Muscle of back (tissue), 11 donors: ENCODE results near the gene MED12L. TPM values are rescaled to one million over a fixed set of nuclear protein-coding genes. Genes with fewer than 3 reads are reported as not detected.
"Not testable (repeated sequence)": the region's sequence is repeated elsewhere in the genome, so short reads cannot be mapped to it uniquely, and the experiment has no call there.

Experiments
- DNase-seq, 3 donors: peaks; one replicate each; pipeline versions ENCODE4 v3.0.0 to v3.0.0-alpha.2; 2013
- polyA plus RNA-seq, 10 donors: library from polyadenylated mRNA; unstranded; fragments of 120-200 nt; gene quantifications; one replicate each; pipeline ENCODE4 v1.2.1, GENCODE V29; 2013; ENCODE audit not compliant: insufficient read length in 10 of 10

MED12L gene
- polyA plus RNA-seq, 10 donors, result 6.4 to 10.2 (median 7.7) TPM

DNA sequence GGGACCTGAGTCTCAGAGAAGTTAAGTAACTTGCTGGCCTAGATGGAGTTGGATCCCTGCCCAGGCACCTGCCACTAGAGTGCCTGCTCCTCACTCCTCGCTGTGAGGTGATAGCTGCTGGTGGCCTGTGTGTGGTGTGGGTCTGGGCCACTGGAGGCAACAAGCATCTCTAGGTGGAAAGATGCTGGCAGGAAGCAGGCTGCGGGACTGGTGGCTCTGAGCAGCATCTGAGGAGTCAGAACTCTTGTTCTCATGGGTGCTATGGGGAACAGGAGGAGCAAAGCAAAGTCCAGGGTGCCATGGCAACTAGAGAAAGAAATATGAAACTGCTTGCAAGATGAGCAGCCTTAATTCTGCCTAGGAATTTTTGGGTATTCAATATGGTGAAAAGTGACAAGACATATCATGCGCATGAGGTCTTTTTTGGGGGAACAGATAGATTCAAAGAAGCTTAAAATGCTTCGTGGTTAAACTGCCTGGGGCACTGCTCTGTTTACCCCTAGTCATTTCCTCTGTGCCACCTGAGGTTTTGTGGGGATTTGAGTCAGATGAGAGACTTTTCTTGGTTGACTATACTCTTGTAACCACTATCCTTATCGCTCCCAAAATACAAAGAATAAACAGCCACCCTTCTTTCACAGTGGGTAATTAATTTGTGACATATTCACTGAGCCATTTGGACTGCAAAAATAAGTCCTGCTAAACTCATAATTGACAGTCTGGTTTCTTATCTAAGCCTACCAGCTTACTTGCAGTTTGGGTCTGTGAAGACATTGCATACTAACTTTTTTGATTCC is 50.3 kb downstream of the MED12L start:
- DNase-seq, result peak in 1 of 3 donors; percentile 5

DNA sequence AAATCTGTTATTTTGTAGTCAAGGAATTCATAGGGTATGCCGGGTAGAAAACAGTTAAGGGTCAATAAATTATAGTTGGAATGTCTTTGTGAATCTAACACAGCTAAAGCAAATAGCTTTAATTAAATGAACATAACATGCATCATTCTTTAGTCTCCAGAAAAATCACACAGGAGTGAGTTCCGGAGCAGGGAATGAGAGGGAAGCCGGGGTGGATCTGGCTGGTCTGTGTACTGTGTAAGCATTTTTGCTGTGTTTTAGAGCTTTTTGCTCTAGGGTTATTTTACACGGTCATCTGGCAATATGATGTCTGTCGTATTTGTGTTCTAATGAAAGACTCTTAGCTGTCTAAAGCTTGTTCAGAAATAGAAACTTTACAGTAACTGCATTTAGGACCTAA is 57.5 kb downstream of the MED12L start:
- DNase-seq, result no peak

DNA sequence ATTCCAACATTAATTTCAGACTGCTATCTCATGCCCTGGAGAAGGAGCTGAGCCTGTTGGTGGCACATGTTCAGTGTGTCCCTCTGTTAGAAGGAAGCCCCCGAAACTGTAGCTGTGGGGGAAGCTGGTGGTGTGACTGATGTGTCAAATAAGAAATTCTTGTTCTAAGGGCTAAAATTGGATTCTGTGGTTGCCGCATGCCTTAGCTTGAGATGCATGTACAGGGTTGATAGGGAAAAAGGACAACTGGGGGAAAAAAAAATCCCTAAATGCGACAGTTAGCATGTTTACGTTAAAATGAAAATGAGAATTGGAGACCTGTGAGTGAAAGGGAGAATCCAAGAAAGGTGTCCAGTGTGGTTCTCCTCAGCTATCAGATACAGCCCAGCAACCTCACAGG is 58.6 kb downstream of the MED12L start:
- no peak for DNase-seq

DNA sequence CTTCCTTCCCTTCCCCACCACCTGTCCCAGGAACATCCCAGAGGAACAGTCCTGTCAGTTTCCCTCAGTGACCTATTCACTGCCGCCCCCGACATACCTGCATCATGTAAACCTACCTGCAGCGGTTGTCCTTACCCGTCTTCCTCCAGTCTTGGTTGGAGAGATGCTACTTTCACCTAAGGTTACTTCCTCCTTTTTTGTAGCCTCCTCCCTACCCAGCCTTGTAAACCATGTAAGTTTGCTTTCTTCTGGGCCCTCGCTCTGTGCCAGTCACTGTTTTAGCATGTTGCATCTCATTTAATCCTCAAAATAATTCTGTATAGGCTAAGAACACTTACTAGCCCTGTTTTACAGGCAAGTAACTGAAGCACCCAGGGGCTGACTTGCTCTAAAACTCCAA is 59.3 kb downstream of the MED12L start:
- DNase-seq, result no peak

DNA sequence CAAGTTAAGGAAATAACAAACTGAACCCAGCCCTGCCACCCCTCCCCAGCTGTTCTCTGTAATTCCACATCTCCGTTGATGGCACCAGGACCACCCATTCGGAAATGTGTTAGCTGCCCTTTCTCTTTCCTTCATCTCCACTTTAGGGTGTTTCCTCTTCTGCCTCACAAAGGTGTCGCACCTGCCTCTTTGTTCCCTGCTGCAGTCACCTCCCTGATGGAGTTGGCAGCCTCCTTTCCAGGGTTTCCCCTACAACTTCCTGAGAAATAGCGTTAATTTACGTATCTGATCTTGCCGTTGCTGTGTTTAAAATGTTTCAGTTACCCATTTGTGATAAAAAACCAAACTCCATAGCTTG is 60.2 kb downstream of the MED12L start:
- DNase-seq, result no peak

DNA sequence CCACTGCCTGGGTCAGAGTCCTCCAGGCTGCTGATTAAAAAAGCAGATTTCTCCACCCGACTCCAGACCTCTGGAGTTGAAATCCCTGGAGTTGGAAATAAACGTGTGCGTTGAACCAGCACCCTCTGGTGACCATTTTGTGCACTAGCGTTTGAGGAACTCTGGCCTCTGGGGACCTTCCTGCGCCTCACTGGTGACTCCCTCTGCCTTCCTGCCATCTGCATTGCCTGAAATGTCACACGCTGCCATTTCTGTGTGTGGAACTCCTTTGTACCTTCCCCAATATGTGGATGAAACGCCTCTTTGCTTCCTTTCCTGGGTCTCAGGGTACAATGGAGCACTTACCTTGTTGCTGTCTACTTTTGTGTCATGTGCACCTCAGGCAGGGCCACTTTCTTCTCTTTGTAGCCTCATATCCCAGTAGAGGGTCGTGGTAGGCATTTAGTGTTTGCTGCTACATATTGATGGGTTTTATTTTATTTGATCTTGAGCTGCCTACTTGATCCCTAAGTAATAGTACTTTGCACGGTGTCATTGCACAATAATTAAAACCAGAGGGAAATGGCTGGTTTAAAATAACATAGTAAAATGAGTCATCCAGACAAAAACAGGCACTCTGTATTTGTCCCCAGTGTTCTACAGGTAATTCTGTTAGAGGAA is 60.7 kb downstream of the MED12L start:
- peak; percentile 66 to 88 (median 82) for DNase-seq

DNA sequence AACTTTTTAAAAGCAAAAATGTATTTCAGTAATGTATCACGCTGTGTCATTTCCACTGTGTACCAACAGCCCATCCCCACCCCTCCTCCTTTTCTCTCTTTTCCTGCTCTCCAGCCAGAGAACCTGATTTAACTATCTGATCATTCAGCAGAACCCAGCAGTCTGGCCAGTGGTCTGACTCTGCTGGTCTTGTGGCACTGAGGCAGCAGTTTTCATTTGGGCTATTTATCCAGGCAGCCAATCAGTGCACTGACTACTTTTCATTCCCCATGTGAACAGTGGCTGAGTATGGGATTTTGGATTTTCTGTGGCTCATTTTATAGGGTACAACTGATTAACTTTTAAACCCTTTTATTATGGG is 61.2 kb downstream of the MED12L start:
- no peak for DNase-seq

DNA sequence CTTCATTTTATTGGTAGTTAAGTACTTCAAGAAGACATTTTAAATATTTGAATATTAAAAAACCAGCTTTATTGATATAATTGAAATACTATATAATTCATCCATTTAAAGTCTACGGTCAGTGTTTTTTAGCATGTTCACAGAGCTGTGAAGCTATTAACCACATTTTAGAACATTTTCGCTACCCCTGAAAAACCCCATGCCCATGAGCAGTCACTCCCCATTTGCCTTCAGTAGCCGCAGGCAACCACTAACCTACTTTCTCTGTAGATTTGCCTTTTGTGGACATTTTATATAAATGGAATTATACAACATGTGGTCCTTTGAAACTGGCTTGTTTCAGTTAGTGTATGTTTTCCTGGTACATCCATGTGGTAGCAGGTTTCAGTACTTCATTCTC is 61.8 kb downstream of the MED12L start:
- no peak for DNase-seq

DNA sequence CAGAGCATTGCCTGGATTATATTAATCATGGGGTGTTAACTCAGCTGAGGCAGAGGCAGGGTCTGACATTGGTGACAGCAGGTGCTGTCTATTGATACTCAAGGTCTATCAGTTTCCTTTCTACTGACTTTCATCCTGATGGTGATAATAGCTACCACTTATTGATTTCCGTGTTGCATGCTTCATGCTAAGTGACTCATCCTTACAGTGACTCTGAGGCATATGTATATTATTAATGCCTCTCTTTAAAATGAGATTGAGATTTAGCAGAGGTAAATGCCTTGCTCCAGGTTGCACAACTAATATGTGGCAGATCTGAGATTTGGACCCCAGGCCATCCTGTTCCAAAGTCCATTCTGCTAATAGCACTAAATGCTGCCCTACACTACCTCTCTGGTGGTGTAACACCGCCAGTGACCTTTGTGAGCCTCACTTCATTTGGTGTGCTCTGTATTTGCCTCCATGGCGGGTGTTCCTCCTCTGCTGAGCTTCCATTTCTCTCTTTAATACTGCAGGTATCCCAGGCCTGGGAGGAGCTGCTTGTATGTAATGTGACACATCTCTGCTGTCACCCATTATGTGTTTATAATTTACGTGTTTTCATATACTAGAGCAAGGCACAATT is 67.1 kb downstream of the MED12L start:
- DNase-seq, result no peak

DNA sequence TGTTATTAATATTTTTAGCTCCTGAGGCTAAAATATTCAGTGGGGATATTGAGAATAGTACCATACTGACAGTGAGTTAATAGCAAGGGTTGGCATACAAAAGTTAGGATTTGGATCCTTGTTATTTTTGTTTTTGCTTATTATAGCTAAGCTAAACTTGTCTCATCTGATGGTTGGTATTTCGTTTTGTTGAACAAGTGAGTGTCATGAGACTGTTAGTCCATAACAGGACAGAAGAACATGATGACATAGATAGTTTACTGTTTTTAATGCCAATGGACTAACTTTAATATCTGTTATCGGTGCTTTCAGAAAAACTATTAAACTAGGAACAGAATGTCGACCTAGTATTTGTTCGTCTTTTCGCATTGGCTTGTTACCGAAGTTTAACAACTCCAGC is 69.1 kb downstream of the MED12L start:
- no peak for DNase-seq

DNA sequence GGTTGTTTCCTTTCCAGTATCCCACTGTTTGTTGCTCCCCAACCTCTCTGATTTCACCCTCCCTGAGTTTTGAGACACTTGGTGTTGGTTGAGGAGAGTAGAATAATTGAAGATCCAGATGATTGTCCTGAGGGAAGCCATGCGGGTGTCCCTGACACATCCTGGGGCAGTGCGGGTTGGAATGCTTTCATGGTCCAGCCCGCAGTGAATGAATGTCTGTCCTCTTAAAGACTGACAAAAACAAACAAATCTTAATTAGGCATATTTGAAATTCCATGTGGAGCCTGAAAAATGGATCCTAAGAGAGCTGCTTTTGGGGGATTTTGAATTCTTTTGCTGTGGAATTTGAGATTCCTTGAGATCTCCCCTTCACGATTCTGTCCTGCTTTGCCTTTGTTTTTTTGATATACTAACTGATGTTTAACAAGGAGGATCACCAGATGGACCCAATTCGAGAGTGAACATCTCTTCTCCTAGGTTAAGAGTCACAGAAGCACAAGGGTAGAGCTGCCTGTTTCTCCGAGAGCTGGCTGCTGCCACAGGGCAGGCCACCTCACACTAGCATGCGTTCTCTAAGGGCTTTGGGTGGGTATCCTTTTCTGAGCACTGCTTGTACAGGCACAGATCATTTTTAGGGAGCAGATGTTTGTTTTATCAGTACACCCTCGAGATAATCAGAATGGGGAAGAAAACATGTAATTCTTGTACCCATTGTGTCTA is 70.1 kb downstream of the MED12L start:
- no peak for DNase-seq

DNA sequence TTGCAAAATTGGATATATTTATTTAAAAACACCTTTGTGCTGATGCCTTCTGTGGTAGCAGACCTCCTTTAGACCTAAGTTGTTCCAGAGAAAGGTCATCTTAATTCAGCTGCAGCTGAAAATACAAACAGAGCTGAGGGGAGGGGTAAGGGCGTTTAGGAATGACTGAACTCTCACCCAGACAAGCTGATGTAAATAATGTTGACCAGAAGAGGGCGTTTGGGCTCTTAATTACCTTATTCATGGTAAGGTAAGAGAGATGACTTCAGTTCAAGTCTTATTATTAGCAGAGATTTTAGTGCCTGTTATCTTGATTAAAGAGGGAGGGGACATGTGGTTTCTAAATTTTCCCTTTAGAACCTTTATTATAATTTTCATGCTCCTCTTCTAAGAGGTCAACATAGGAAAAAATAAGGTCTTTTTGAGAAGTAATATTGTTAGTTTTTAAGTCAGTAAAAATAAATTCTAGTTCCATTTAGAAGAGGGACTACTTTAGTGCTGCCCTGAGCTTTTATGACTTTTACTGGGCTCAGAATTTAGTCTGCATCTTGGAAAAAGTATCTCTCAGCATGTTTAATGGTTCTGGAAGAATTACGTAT is 71.3 kb downstream of the MED12L start:
- peak in 1 of 3 donors; percentile 44 for DNase-seq

DNA sequence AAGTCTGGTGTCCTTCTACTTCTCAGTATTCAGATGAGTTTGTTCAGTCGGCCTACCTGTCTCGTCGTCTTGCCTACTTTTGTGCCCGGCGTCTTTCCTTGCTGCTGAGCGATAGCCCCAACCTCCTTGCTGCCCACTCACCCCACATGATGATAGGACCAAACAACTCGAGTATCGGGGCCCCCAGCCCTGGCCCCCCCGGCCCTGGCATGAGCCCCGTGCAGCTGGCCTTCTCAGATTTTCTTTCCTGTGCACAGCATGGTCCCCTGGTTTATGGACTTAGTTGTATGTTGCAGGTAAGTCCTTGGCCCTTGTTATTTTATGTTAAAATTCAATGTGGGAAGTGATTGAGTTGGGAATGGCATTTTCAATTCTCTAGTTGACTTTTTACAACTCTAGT is 74.3 kb downstream of the MED12L start:
- no peak for DNase-seq

DNA sequence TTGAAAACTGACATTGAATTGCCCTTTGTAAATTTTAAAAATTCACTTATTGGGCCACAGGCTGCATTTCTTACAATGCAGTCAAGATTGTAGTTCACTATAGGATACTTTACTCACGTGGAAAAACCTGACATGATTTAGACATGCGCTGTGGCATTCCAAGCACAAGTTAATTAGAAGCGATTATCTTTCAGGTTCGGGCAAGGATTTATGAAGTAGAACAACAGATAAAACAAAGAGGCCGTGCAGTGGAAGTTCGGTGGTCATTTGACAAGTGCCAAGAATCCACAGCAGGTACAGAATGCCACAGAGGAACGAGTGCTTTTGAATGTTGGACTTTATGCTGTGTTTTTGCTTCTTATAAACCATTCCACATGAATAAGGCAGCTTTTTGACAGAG is 79.8 kb downstream of the MED12L start:
- no peak for DNase-seq

DNA sequence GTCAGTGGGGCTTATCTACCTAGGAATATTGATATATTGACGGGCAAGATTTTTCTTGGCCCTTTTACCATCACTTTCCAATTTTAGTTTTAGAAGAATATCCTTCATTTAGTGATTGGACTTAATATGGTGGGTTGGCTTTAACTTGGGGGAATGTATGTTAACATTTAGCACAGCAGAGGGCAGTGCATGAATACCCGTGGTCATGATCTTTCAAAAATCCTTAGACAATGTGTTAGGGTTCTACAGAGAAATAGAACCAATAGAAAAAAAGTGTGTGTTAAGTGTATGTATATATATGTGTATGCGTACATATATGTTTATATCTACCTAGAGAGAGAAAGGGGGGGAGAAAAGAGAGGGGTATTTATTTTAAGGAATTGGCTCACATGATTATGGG is 80.7 kb downstream of the MED12L start:
- DNase-seq, result no peak

DNA sequence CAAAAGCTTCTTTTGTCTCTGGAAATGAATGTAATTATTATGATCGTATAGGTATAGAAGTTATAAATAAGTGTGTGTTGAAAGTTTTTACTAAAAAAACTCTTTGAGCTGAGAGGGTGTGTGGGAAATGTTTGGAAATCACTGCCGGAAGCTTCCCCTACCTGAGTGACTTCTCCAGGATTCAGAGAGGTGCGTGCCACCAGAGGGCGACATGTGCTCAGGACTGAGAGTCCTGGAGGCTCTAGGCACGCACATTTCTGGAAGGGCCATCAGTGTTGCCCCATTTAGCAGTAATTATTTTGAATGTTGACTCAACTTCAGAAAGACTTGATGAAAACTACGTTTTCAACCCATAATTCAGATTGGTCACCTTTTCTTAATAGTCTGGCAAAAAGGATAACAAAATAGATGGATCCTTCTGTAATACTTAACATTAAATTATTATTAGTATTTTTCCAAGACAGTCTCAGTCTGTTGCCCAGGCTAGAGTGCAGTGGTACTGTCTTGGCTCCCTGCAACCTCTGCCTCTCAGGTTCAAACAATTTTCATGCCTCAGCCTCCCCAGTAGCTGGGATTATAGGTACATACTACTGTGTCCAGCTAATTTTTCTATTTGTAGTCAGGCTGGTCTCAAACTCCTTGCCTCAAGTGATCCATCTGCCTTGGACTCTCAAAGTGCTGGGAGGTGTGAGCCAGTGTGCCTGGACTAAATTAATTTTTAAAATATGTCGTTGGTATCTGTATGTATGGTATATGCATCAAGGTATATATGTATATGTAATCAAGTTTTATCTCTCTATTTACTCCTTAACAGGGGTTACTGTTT is 83.0 kb downstream of the MED12L start:
- DNase-seq, result peak; percentile 60 to 63 (median 61)

DNA sequence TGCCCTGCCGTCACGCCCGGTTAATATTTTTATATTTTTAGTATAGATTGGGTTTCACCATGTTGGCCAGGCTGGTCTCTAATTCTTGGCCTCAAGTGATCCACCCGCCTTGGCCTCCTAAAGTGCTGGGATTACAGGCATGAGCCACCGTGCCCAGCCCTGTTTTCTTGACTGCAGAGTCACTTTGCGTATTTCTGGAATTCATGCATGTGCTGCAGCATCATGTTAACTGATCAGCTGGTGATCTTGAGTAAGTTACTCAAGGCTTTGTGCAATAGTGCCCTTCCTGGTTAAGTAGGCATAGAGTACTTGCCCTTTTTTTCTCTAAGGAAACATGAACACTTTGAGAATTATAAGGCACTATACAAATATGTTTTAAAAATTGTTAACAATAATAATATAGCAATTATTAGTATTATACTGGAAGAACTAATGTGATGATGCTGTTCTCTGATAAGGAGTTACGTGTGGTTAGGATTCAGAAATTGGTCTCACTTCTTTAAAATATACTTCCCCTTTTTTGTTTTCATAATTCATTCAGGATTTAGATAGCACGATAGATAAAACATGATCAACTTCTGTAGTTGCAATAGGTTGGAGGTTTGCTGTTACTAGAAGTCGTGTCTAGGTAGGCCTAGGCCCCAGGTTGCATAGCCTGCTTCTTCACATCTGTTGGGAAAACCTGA is 83.9 kb downstream of the MED12L start:
- DNase-seq, result peak in 1 of 3 donors; percentile 30

DNA sequence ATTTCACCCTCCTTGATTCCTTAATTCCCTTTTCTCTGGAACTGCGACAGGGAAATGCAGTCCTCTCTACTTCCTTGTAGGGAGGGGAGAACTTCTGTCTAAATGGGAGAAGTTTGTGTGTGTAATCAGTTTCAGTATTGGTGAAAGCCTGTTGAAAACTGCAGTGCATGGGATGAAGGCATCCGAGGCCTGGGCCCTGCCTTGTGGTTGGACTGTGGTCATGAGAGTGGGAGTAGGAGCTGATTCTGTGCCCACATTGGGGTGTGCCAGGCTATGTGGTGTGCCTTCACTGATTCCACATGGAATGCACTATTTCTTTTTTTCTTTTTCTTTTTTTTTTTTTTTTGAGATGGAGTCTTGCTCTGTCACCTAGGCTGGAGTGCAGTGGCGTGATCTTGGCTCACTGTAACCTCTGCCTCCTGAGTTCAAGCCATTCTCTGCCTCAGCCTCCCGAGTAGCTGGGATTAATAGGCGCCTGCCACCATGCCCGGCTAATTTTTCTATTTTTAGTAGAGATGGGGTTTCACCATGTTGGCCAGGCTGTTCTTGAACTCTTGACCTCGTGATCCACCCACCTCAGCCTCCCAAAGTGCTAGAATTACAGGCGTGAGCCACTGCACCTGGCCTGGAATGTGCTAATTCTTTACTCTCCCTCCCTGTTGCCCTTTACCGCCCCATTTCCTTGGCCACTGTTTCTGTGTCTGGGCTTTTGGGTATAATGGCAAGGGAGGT is 84.7 kb downstream of the MED12L start:
- not testable (repeated sequence) for DNase-seq

DNA sequence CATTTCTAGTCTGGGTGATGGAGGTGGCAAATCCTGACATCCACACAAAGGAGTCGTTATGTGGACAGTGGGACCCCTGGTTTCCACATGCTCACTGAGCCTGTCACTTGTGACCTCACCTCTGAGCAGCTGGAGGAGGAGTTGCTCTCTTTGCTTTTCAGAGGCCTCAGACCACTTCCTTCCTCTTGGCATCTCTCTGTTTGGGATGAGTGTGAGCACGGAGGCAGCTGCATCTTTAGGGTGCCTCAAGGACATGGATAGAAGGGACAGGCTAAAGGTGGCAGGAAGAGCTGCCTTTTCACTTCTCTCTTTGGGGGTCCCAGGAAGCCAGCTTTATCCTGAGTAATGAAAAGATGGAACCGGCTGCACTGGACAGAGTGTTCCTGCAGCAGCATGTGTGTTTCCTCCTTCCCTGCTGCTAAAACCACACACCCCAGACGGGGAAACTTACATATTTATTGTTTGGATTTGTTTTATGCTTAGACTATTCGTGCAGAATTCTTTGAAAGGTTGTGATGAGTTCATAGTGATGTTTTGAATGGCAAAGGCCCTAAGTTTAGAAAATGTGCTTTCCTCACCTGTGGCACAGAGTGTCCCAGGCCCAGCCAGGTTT is 85.8 kb downstream of the MED12L start:
- peak in 2 of 3 donors; percentile 7 to 40 for DNase-seq
